Caco-2 (cell line): ENCODE results near the gene EVX2. TPM values are rescaled to one million over a fixed set of nuclear protein-coding genes. Genes with fewer than 3 reads are reported as not detected.

Experiments
- BruUV-seq: library from RNA; stranded (reverse); fragments of 400-500 nt; replicated peaks from 2 replicates; lab custom pipeline; 2021; lab: Mats Ljungman, UMichigan
- CTCF ChIA-PET: fragments of 300-600 bp; sonication (Branson Sonifier 250); formaldehyde crosslinking; loops from one replicate; lab custom pipeline; 2022; ENCODE audit warnings: antibody characterized with exemption; lab: Charles Lee
- POLR2A ChIA-PET: fragments of 300-600 bp; sonication (Branson Sonifier 250); formaldehyde crosslinking; loops from one replicate; lab custom pipeline; 2022; ENCODE audit warnings: antibody characterized with exemption; lab: Charles Lee
- DNase-seq, 2 experiments: peaks; one replicate each; pipeline versions ENCODE4 v3.0.0 to v3.0.0-alpha.2; 2020 to 2022
- H3K27me3 ChIP-seq: replicated peaks from 2 replicates; pipeline ENCODE4 v1.6.0; 2011; ENCODE audit warnings: low read length; ENCODE audit not compliant: control insufficient read depth, insufficient read depth
- H3K36me3 ChIP-seq: 2 replicates; pipeline ENCODE4 v1.5.1; 2011; ENCODE audit warnings: low read length; ENCODE audit not compliant: control insufficient read depth, insufficient read depth
- H3K4me1 ChIP-seq: fragments of 250-450 bp; sonication (Bioruptor Pico); 2 replicates; pipeline ENCODE4 v1.5.1; 2020; ENCODE audit warnings: mild to moderate bottlenecking
- H3K4me3 ChIP-seq: 2 replicates; pipeline ENCODE4 v1.5.1; 2011; ENCODE audit warnings: low read depth, mild to moderate bottlenecking, control low read depth, low read length
- H3K9me3 ChIP-seq: fragments of 250-450 bp; sonication (Bioruptor Pico); 2 replicates; pipeline ENCODE4 v1.5.1; 2020; ENCODE audit warnings: mild to moderate bottlenecking, moderate library complexity
- H3K27ac Mint-ChIP-seq: one replicate; pipeline ENCODE4 v1.8.0; 2022; ENCODE audit warnings: mixed read lengths; ENCODE audit not compliant: unreplicated experiment
- H3K27me3 Mint-ChIP-seq: one replicate; pipeline ENCODE4 v1.8.0; 2022; ENCODE audit warnings: mixed read lengths; ENCODE audit not compliant: insufficient read depth, unreplicated experiment
- H3K36me3 Mint-ChIP-seq: one replicate; pipeline ENCODE4 v1.8.0; 2022; ENCODE audit warnings: mild to moderate bottlenecking, mixed read lengths; ENCODE audit not compliant: insufficient read depth, unreplicated experiment
- H3K4me1 Mint-ChIP-seq: one replicate; pipeline ENCODE4 v1.8.0; 2022; ENCODE audit warnings: low read depth, mixed read lengths; ENCODE audit not compliant: unreplicated experiment
- H3K4me3 Mint-ChIP-seq: one replicate; pipeline ENCODE4 v1.8.0; 2022; ENCODE audit warnings: mild to moderate bottlenecking, moderate library complexity, mixed read lengths; ENCODE audit not compliant: unreplicated experiment
- H3K9me3 Mint-ChIP-seq: one replicate; pipeline ENCODE4 v1.8.0; 2022; ENCODE audit warnings: mixed read lengths; ENCODE audit not compliant: unreplicated experiment
- CTCF ChIP-seq, 2 experiments: fragments of 200-600 bp in 1 of 2; IDR thresholded peaks; 1 replicate in 1 of 2; 2 replicates in 1 of 2; pipeline versions ENCODE4 v1.5.1 to v1.8.0; 2011 to 2022; ENCODE audit warnings: antibody characterized with exemption in 1 of 2, control low read depth in 1 of 2, inconsistent platforms in 1 of 2, low read depth in 1 of 2, low read length in 1 of 2, mild to moderate bottlenecking in 1 of 2, moderate library complexity in 1 of 2; ENCODE audit not compliant: insufficient read depth in 1 of 2, severe bottlenecking in 1 of 2, unreplicated experiment in 1 of 2
- intact Hi-C: fragments of 100-400 bp; cut with micrococcal nuclease; formaldehyde crosslinking; loops from one replicate; pipeline ENCODE4 v1.10.0; 2022; ENCODE audit not compliant: unreplicated experiment
- total RNA-seq: library from RNA; stranded (reverse); gene quantifications from 2 replicates; pipeline ENCODE4 v1.2.3, GENCODE V29; 2022

Gene EVX2
- total RNA-seq, 1 experiment from 2014 or later: not detected

DNA sequence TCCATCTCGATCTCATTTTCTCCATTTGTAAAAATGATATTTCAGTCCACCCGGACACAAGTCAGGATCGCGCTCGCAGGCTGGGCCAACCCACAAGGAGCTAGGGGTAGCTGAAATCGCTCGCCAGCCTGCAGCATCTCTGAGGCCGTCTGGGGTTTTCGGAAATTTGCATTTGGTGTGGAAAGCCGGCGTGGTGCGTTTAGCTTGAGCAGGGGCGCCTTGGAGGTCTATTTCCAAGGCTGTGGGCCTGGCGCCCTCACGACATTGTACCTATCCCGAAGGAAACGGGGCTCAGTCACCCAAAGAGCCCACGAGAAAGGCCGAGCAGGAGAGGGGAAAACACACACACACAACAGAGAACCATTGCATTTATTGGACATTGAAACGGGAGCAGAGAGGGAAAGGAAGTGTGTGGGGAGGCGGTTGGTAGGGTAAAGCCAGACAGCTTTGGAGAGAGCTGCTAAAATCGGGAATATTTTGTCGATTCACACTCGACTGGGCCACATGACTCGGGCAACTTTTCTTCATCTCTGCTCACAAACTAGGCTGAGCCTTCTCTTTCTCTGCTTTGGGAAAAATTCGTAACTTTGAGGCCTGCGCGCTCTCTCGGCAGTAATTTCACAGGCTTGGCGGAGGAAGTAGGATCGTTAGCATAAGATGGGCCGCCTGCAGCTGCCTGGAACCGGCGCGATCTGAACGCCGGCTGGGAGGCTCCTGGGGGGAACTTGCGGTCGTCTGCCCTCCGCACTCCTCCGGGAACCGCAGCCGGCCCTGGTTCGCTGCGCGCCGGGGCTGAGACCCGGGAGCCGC lies 44.6 kb upstream of the EVX2 start:
- H3K36me3 Mint-ChIP-seq: no peaks in the 10 kb centered on the region
- intact Hi-C loops: loop anchor here (10.0 kb wide), 2 partner anchors 256 to 686 kb away; no protein-coding TSS in a partner anchor
- H3K4me3 Mint-ChIP-seq: peak overlapping the region; percentile 66
- peaks cover 67% of the 10 kb centered on the region for H3K27me3 Mint-ChIP-seq
- BruUV-seq: no TSS peak
- H3K4me1 Mint-ChIP-seq: peaks cover 29% of the 10 kb centered on the region
- DNase-seq: peak in 1 of 2 experiments; percentile 26
- no peak for TF ChIP-seq CTCF (IDR thresholded peaks at IDR 0.05; ENCODE audit: insufficient read depth in 1 of 2, low read depth in 1 of 2, low read length in 1 of 2, severe bottlenecking in 1 of 2, unreplicated experiment in 1 of 2)
- Histone ChIP-seq H3K4me3 (no peak overlapping the region; the same call in 1 of the 2 replicates), H3K27me3 (peaks cover 19% of the 10 kb centered on the region), H3K9me3 (no peaks in the 10 kb centered on the region), H3K36me3 (no peaks in the 10 kb centered on the region), H3K4me1 (peaks cover 26% of the 10 kb centered on the region)
- no peaks in the 10 kb centered on the region for H3K9me3 Mint-ChIP-seq
- ChIA-PET CTCF (interaction anchor here (0.6 to 4.0 kb wide), 3 partner anchors 21 to 426 kb away, joined by 4 to 64 read pairs (median 5); no protein-coding TSS in a partner anchor), POLR2A (no interaction called here)
- H3K27ac Mint-ChIP-seq: no peak overlapping the region

- CTCF ChIA-PET: interaction anchor here (0.6 to 4.0 kb wide), 2 partner anchors 20 to 328 kb away, joined by 4 to 64 read pairs; no protein-coding TSS in a partner anchor
- Mint-ChIP-seq H3K4me1 (peaks cover 29% of the 10 kb centered on the region), H3K36me3 (no peaks in the 10 kb centered on the region), H3K4me3 (peak overlapping the region; percentile 66), H3K27ac (no peak overlapping the region), H3K9me3 (no peaks in the 10 kb centered on the region), H3K27me3 (peaks cover 65% of the 10 kb centered on the region)
- Histone ChIP-seq H3K27me3 (peaks cover 20% of the 10 kb centered on the region), H3K9me3 (no peaks in the 10 kb centered on the region), H3K36me3 (no peaks in the 10 kb centered on the region), H3K4me1 (peaks cover 33% of the 10 kb centered on the region), H3K4me3 (no peak overlapping the region)
- intact Hi-C loops: loop anchor here (1.0 to 10.0 kb wide), 7 partner anchors 257 to 1019 kb away; no protein-coding TSS in a partner anchor
- no peak for DNase-seq
- POLR2A ChIA-PET: no interaction called here
- no peak for TF ChIP-seq CTCF (IDR thresholded peaks at IDR 0.05; ENCODE audit: insufficient read depth in 1 of 2, low read depth in 1 of 2, low read length in 1 of 2, severe bottlenecking in 1 of 2, unreplicated experiment in 1 of 2)
- BruUV-seq: no TSS peak
Measured at GRCh38 chr2:176127774-176128072, 44.0 kb upstream of the EVX2 start.

DNA sequence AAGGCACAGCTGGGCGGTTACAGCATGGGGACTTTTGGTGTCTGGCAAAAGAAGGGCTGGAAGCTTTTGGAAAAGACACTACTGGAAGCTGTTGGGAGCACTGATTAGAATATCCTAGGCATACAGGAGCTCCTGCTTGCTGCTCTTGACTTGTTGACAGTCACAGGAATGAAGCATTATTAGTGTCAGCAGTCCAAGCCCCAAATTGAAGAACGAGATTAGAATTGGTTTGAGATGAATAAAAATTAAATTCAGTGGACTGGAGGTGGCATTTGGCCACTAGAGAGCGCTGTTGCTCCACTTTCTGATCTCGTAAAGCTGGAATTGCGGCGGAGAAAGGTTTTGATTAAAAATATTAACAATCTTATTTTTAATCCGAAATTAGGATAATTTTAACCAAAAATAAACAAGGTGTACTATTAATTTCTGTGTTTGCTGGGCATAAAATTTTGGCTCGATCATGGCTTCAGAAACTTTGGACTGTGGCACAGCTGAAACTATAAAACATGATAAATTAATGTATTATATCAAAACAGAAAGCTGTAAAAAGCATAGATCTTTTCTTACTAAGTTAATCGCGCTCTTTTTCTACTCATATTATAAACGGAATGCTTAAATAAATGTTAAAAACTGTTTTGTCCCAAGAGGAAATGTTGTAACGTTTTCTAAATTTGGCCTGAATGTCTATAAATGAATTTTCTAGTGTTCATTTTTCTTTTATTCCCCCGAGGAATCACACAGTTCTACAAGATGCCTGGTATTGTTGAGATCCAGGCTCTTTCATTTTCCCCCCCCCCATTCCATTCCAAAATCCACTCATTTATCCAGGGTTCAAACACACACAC lies 43.4 kb upstream of the EVX2 start:
- no TSS peak for BruUV-seq
- ChIA-PET CTCF (interaction anchor here (0.7 to 4.0 kb wide), 9 partner anchors 192 to 958 kb away, joined by 3 to 64 read pairs (median 4); no protein-coding TSS in a partner anchor), POLR2A (no interaction called here)
- no peak overlapping the region for H3K4me3 Mint-ChIP-seq
- TF ChIP-seq CTCF (IDR thresholded peaks at IDR 0.05; ENCODE audit: insufficient read depth in 1 of 2, low read depth in 1 of 2, low read length in 1 of 2, severe bottlenecking in 1 of 2, unreplicated experiment in 1 of 2): peak; percentile 72 to 82
- peak in 1 of 2 experiments; percentile 67 for DNase-seq
- H3K27ac Mint-ChIP-seq: no peak overlapping the region
- no peaks in the 10 kb centered on the region for H3K36me3 ChIP-seq
- H3K4me1 ChIP-seq: peaks cover 29% of the 10 kb centered on the region
- H3K27me3 Mint-ChIP-seq: peaks cover 63% of the 10 kb centered on the region
- no peaks in the 10 kb centered on the region for H3K36me3 Mint-ChIP-seq
- peaks cover 19% of the 10 kb centered on the region for H3K27me3 ChIP-seq
- intact Hi-C loops: loop anchor here (1.0 to 10.0 kb wide), 7 partner anchors 258 to 1020 kb away; no protein-coding TSS in a partner anchor
- H3K9me3 ChIP-seq: no peaks in the 10 kb centered on the region
- no peaks in the 10 kb centered on the region for H3K9me3 Mint-ChIP-seq
- peaks cover 24% of the 10 kb centered on the region for H3K4me1 Mint-ChIP-seq
- H3K4me3 ChIP-seq: no peak overlapping the region
